GM06990 (cell line): Measurements from ENCODE around the gene KPNB1.

Experiments
- DNase-seq: peaks from one replicate; pipeline ENCODE4 v3.0.0-alpha.2; 2011; ENCODE audit not compliant: insufficient read length; ENCODE audit errors: extremely low read depth
- H3K27me3 ChIP-seq: replicated peaks from 2 replicates; pipeline ENCODE4 v1.6.0; 2011; ENCODE audit warnings: low read length; ENCODE audit not compliant: control insufficient read depth, insufficient read depth
- H3K36me3 ChIP-seq: 2 replicates; pipeline ENCODE4 v1.5.1; 2011; ENCODE audit warnings: low read length; ENCODE audit not compliant: control insufficient read depth, insufficient read depth
- H3K4me3 ChIP-seq: replicated peaks from 2 replicates; pipeline ENCODE4 v1.5.1; 2011; ENCODE audit warnings: low read depth, mild to moderate bottlenecking, control low read depth, low read length
- CTCF ChIP-seq: IDR thresholded peaks from 2 replicates; pipeline ENCODE4 v1.5.1; 2011; ENCODE audit warnings: low read length, control low read depth, mild to moderate bottlenecking, inconsistent platforms; ENCODE audit not compliant: insufficient read depth, poor library complexity, severe bottlenecking

KPNB1 gene

GRCh38 chr17:47685556-47686275, 36.0 kb downstream of the KPNB1 start:
- Histone ChIP-seq H3K4me3 (no peak overlapping the region), H3K27me3 (no peaks in the 10 kb centered on the region), H3K36me3 (peaks cover 18% of the 10 kb centered on the region)
- DNase-seq = no peak
- TF ChIP-seq CTCF = no peak

- peaks cover 15% of the 10 kb centered on the region for H3K36me3 ChIP-seq
- no peak overlapping the region for H3K4me3 ChIP-seq
- no peak for TF ChIP-seq CTCF
- no peaks in the 10 kb centered on the region for H3K27me3 ChIP-seq
- no peak for DNase-seq
Measured at GRCh38 chr17:47686276-47686635, 36.5 kb downstream of the KPNB1 start.

GRCh38 chr17:47686664-47687327, 37.1 kb downstream of the KPNB1 start:
- no peak for TF ChIP-seq CTCF
- DNase-seq = no peak
- Histone ChIP-seq H3K27me3 (no peaks in the 10 kb centered on the region), H3K4me3 (no peak overlapping the region), H3K36me3 (peaks cover 13% of the 10 kb centered on the region)

GRCh38 chr17:47687328-47687690, 37.6 kb downstream of the KPNB1 start:
- DNase-seq = no peak
- no peak for TF ChIP-seq CTCF
- H3K27me3 ChIP-seq = no peaks in the 10 kb centered on the region
- no peak overlapping the region for H3K4me3 ChIP-seq
- H3K36me3 ChIP-seq = peaks cover 8% of the 10 kb centered on the region

GRCh38 chr17:47687748-47688147, 38.0 kb downstream of the KPNB1 start:
- DNase-seq = no peak
- Histone ChIP-seq H3K36me3 (peaks cover 5% of the 10 kb centered on the region), H3K27me3 (no peaks in the 10 kb centered on the region; the same call in 1 of the 2 replicates), H3K4me3 (no peak overlapping the region)
- no peak for TF ChIP-seq CTCF
